HepG2 (cell line): ENCODE measurements around the gene ADM5. TPM values are rescaled to one million over a fixed set of nuclear protein-coding genes. Genes with fewer than 3 reads are reported as not detected.

Source experiments
- ATAC-seq: fragments of 200-7000 bp; cut with Tn5 transposase; 3 replicates; pipeline ENCODE4 v1.9.1; 2020; ENCODE audit warnings: mild to moderate bottlenecking, moderate library complexity
- BruUV-seq: library from RNA; stranded (reverse); fragments of 400-500 nt; replicated peaks from 2 replicates; lab custom pipeline; 2021; lab: Mats Ljungman, UMichigan
- CTCF ChIA-PET: fragments of 300-600 bp; formaldehyde crosslinking; extraction: SDS; loops from one replicate; lab custom pipeline; 2021; ENCODE audit warnings: low total read pairs, inconsistent platforms, low intra/inter-chr PET ratio; lab: Yijun Ruan, JAX
- POLR2A ChIA-PET: fragments of 350-600 bp; sonication (Branson Sonifier 250); formaldehyde crosslinking; loops from one replicate; lab custom pipeline; 2020; ENCODE audit warnings: antibody characterized with exemption, inconsistent platforms; lab: Yijun Ruan, JAX
- DNase-seq: peaks from one replicate; pipeline ENCODE4 v3.0.0-alpha.2; 2015; ENCODE audit warnings: low spot score
- FAIRE-seq: peaks from 3 replicates; lab custom pipeline; 2011; peaks lifted over from hg19 to GRCh38; lab: Jason Lieb, UNC
- H2AFZ ChIP-seq: one replicate; pipeline ENCODE4 v1.6.1; 2011; ENCODE audit warnings: low read length, inconsistent platforms
- H3K27ac ChIP-seq: fragments of 300-600 bp; 3 replicates; pipeline ENCODE4 v1.8.0; 2011; ENCODE audit warnings: mixed run types, mild to moderate bottlenecking, mixed read lengths, low read length, inconsistent platforms; ENCODE audit not compliant: insufficient read depth; ENCODE audit errors: extremely low read length
- H3K27me3 ChIP-seq, 2 experiments: fragments of 200-600 bp in 1 of 2; 2 replicates in 1 of 2; 3 replicates in 1 of 2; pipeline versions ENCODE4 v1.6.0 to v1.8.0; 2011; ENCODE audit warnings: low read length in 2 of 2, mild to moderate bottlenecking in 2 of 2, moderate library complexity in 2 of 2, inconsistent platforms in 1 of 2; ENCODE audit not compliant: insufficient read depth in 2 of 2, control insufficient read depth in 1 of 2
- H3K36me3 ChIP-seq, 2 experiments: fragments of 200-600 bp in 1 of 2; replicated peaks in 1 of 2; 2 replicates in 1 of 2; 3 replicates in 1 of 2; pipeline versions ENCODE4 v1.5.1 to v1.8.0; 2011; ENCODE audit warnings: low read length in 2 of 2, inconsistent platforms in 1 of 2; ENCODE audit not compliant: insufficient read depth in 2 of 2, control insufficient read depth in 1 of 2
- H3K4me1 ChIP-seq: 2 replicates; pipeline ENCODE4 v1.5.1; 2012; ENCODE audit warnings: low read length, inconsistent platforms; ENCODE audit not compliant: insufficient read depth
- H3K4me2 ChIP-seq: 2 replicates; pipeline ENCODE4 v1.6.0; 2011; ENCODE audit warnings: low read depth, low read length, inconsistent platforms
- H3K4me3 ChIP-seq, 3 experiments: fragments of 200-600 bp in 1 of 3; sonication (generic), shearing (Covaris generic) in 1 of 3; replicated peaks in 1 of 3; 2 replicates each; pipeline ENCODE4 v1.5.1; 2011 to 2016; ENCODE audit warnings: low read length in 3 of 3, inconsistent platforms in 2 of 3, low read depth in 2 of 3, mild to moderate bottlenecking in 2 of 3, control low read depth in 1 of 3, mixed read lengths in 1 of 3; ENCODE audit not compliant: insufficient read depth in 1 of 3
- H3K79me2 ChIP-seq: one replicate; pipeline ENCODE4 v1.6.1; 2011; ENCODE audit warnings: low read length, inconsistent platforms; ENCODE audit not compliant: insufficient read depth
- H3K9ac ChIP-seq: 2 replicates; pipeline ENCODE4 v1.6.0; 2011; ENCODE audit warnings: mild to moderate bottlenecking, low read depth, low read length, inconsistent platforms; ENCODE audit not compliant: insufficient read depth
- H3K9me3 ChIP-seq: 2 replicates; pipeline ENCODE4 v1.5.1; 2012; ENCODE audit warnings: mild to moderate bottlenecking, low read length
- H4K20me1 ChIP-seq: 2 replicates; pipeline ENCODE4 v1.6.0; 2011; ENCODE audit warnings: inconsistent platforms, mild to moderate bottlenecking, low read length, moderate library complexity; ENCODE audit not compliant: insufficient read depth
- PPARG ChIP-seq: conservative IDR thresholded peaks from 2 replicates; pipeline ENCODE4 v1.6.1; 2016; ENCODE audit warnings: missing biosample characterization, missing genetic modification reagents
- SP1 ChIP-seq, 2 experiments: fragments of 450-650 bp in 1 of 2; sonication (generic) in 1 of 2; formaldehyde crosslinking in 1 of 2; IDR thresholded peaks; 2 replicates each; pipeline versions ENCODE4 v1.4.0 to v1.6.1; 2016 to 2020; ENCODE audit warnings: missing genetic modification reagents in 1 of 2
- ZBTB20 ChIP-seq: sonication (generic); formaldehyde crosslinking; IDR thresholded peaks from 2 replicates; pipeline ENCODE4 v1.8.1; 2023; ENCODE audit warnings: missing genetic modification reagents, low read depth, mild to moderate bottlenecking, borderline replicate concordance
- ZNF383 ChIP-seq: sonication (generic); formaldehyde crosslinking; IDR thresholded peaks from 2 replicates; pipeline ENCODE4 v1.4.0; 2020; ENCODE audit warnings: missing genetic modification reagents, mild to moderate bottlenecking, borderline replicate concordance
- ZNF468 ChIP-seq: sonication (generic); formaldehyde crosslinking; IDR thresholded peaks from 2 replicates; pipeline ENCODE4 v1.8.0; 2022; ENCODE audit warnings: mild to moderate bottlenecking, moderate library complexity, missing genetic modification reagents
- ZNF839 ChIP-seq: sonication (generic); formaldehyde crosslinking; IDR thresholded peaks from 2 replicates; pipeline ENCODE4 v1.4.0; 2020; ENCODE audit warnings: missing genetic modification reagents, mild to moderate bottlenecking, borderline replicate concordance
- WGBS: methylation state at CpG from one replicate; pipeline ENCODE4 v1.1.6; 2017; ENCODE audit warnings: low lambda C conversion rate; 5-methylcytosine and 5-hydroxymethylcytosine counted together
- in situ Hi-C: cut with HindIII; loops from 2 replicates; pipeline ENCODE4 v1.10.0; 2017; ENCODE audit warnings: low pct_unique_long_range_greater_than_20kb; ENCODE audit not compliant: extremely low pct_ligation_motif_present
- intact Hi-C: fragments of 100-400 bp; cut with micrococcal nuclease; formaldehyde crosslinking; loops from one replicate; pipeline ENCODE4 v1.10.0; 2022; ENCODE audit not compliant: unreplicated experiment
- polyA plus RNA-seq, 8 experiments: library from polyadenylated mRNA; depleted of rRNA in 3 of 8; stranded (reverse) in 7 of 8; unstranded in 1 of 8; fragments of >200 nt; fragmentation: Illumina TruSeq in 4 of 8; extraction: Trizol in 4 of 8; gene quantifications; 2 replicates each; pipeline versions ENCODE4 v1.2.1 to v1.2.3, GENCODE V29; 2011 to 2016; ENCODE audit warnings: low read depth in 4 of 8, missing spikeins in 1 of 8, mixed read lengths in 1 of 8; ENCODE audit not compliant: insufficient read depth in 1 of 8
- total RNA-seq, 5 experiments: library from RNA; depleted of rRNA; stranded (reverse); fragments of >200 nt; fragmentation: Illumina TruSeq; extraction: Trizol; gene quantifications; 2 replicates each; pipeline ENCODE4 v1.2.3, GENCODE V29; 2016; ENCODE audit warnings: low read depth in 1 of 5

ADM5 gene
- total and polyA plus RNA-seq, 2 of the 13 experiments (the other 11 are each of a cell fraction or from before 2014, with no cell fraction given): 2.7 to 4.1 TPM

DNA sequence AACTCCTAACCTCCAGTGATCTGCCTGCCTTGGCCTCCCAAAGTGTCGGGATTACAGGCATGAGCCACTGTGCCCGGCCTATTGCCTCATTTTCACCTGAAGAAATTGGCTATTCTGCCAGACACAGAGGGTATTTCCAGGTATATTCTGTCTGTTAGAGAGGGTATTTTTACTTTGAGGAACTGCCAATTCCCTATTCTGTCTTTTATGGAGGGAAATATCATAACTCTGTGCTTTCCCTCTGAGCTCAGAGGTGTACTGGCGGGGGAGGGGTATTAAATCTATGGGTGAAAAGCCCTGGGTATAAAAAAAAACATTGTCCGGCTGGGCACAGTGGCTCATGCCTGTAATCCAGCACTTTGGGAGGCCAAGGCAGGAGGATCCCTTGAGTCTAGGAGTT lies 48.9 kb downstream of the ADM5 start:
- peaks cover 12% of the 10 kb centered on the region for H3K4me1 ChIP-seq
- no peak overlapping the region for H2AFZ ChIP-seq
- no peak overlapping the region for H3K9ac ChIP-seq
- intact Hi-C loops (no loop called here), in situ Hi-C loops (no loop called here)
- H3K79me2 ChIP-seq: no peaks in the 10 kb centered on the region
- no peaks in the 10 kb centered on the region; a peak in 1 of 5 replicates for H3K27me3 ChIP-seq
- ATAC-seq (no peak), FAIRE-seq (no peak), DNase-seq (no peak)
- POLR2A ChIA-PET: no interaction called here
- 20% methylated on average over 4 of the region's 4 CpGs for WGBS
- no peak overlapping the region for H3K4me3 ChIP-seq
- BruUV-seq: no TSS peak
- TF ChIP-seq ZNF839 (CRISPR knock-in tag): no peak
- TF ChIP-seq PPARG: no peak
- no peak for TF ChIP-seq SP1 (IDR thresholded peaks at IDR 0.05)
- TF ChIP-seq SP1 (CRISPR knock-in tag; IDR thresholded peaks at IDR 0.05): no peak
- TF ChIP-seq ZNF383: no peak
- CTCF ChIA-PET: no interaction called here
- H3K27ac ChIP-seq: no peak overlapping the region
- no peaks in the 10 kb centered on the region for H3K36me3 ChIP-seq
- no peak overlapping the region for H3K4me2 ChIP-seq
- H4K20me1 ChIP-seq: no peaks in the 10 kb centered on the region
- H3K9me3 ChIP-seq: no peaks in the 10 kb centered on the region

DNA sequence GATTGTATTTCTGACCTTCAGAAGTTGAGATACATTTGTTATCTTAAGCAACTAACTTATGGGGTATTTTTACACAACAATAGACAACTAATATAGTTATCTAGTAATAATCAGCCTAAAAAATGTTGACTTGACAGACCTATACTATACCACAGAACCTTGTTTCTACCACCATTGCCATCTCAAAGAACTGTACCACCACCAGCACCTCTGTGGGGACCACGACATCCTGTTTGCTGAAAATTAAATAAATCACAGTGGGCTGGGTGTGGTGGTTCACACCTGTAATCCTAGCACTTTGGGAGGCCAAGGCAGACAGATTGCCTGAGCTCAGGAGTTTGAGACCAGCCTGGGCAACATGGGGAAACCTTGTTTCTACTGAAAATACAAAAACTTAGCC lies 49.7 kb downstream of the ADM5 start:
- FAIRE-seq (no peak), DNase-seq (no peak), ATAC-seq (no peak)
- 0% methylated on average over 1 of the region's 1 CpG for WGBS
- Histone ChIP-seq H3K27me3 (no peaks in the 10 kb centered on the region; a peak in 1 of 5 replicates), H2AFZ (no peak overlapping the region), H3K79me2 (no peaks in the 10 kb centered on the region), H3K4me2 (no peak overlapping the region), H3K9me3 (no peaks in the 10 kb centered on the region), H4K20me1 (no peaks in the 10 kb centered on the region), H3K9ac (no peak overlapping the region), H3K4me1 (peaks cover 12% of the 10 kb centered on the region), H3K27ac (no peak overlapping the region), H3K4me3 (no peak overlapping the region), H3K36me3 (no peaks in the 10 kb centered on the region)
- TF ChIP-seq ZNF468 (CRISPR knock-in tag) (no peak), ZBTB20 (CRISPR knock-in tag) (no peak)
- BruUV-seq: no TSS peak
- ChIA-PET POLR2A (no interaction called here), CTCF (no interaction called here)
- intact Hi-C loops (no loop called here), in situ Hi-C loops (no loop called here)
